Gastroesophageal sphincter (tissue), 3 donors: ENCODE measurements around the gene KRTAP5-8.

ENCODE experiments used
- CTCF ChIP-seq, 4 experiments: fragments of 200-600 bp in 2 of 4; fragments of 450-650 bp in 2 of 4; sonication (generic) in 1 of 4; IDR thresholded peaks; one replicate each; pipeline ENCODE4 v1.5.1; 2017 to 2019; ENCODE audit warnings: antibody characterized with exemption in 4 of 4, mild to moderate bottlenecking in 2 of 4, moderate library complexity in 2 of 4
- EP300 ChIP-seq: sonication (generic); formaldehyde crosslinking; IDR thresholded peaks from one replicate; pipeline ENCODE4 v1.6.1; 2017; ENCODE audit warnings: antibody characterized with exemption, mild to moderate bottlenecking
- POLR2A ChIP-seq, 2 donors: fragments of 450-650 bp; IDR thresholded peaks; one replicate each; pipeline ENCODE4 v1.6.1; 2017; ENCODE audit warnings: antibody characterized with exemption in 2 of 2, mild to moderate bottlenecking in 2 of 2, moderate library complexity in 1 of 2

DNA sequence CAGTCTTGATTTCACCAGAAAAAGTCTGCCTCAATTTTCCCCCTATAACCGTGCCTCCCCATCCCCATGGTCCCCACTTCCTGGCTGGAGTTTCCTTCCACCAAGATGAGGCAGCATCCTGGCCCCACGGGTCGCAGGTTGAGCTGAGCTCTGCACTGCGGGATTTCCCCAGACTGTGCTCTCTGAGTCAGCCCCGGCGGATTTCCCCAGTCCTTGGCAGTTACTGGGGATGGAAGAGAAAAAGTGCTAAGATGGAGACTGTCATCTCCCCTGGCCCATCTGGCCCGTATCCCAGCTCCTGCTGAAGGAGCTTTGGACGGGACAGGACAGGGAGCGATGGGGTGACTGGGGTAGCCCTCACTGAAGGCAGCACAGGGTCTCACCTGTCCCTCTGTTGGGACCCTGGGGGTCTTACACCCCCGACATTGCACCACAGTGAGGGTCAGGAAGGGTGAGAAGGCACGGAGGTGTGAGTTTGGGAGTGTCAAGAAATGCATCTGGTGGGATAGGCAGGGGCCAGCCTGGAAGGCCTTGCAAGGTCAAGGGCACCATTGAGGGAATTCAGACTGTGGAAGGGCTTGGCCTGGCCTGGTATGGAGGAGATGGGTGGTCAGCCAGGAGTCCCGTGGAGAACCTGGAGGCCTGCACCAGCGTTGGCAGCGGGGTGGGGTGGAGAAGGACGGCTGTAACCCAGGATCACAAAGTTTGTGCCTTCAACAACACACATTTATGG, 48.3 kb upstream of the KRTAP5-8 start:
- TF ChIP-seq CTCF (IDR thresholded peaks at IDR 0.05) (no peak), EP300 (no peak), POLR2A (IDR thresholded peaks at IDR 0.05) (no peak)
